COLO829 (cell line): ENCODE results near the gene PRSS2.

Experiments used
- DNase-seq: peaks from one replicate; pipeline ENCODE4 v3.0.0; 2012; ENCODE audit warnings: low spot score

PRSS2 gene

DNA sequence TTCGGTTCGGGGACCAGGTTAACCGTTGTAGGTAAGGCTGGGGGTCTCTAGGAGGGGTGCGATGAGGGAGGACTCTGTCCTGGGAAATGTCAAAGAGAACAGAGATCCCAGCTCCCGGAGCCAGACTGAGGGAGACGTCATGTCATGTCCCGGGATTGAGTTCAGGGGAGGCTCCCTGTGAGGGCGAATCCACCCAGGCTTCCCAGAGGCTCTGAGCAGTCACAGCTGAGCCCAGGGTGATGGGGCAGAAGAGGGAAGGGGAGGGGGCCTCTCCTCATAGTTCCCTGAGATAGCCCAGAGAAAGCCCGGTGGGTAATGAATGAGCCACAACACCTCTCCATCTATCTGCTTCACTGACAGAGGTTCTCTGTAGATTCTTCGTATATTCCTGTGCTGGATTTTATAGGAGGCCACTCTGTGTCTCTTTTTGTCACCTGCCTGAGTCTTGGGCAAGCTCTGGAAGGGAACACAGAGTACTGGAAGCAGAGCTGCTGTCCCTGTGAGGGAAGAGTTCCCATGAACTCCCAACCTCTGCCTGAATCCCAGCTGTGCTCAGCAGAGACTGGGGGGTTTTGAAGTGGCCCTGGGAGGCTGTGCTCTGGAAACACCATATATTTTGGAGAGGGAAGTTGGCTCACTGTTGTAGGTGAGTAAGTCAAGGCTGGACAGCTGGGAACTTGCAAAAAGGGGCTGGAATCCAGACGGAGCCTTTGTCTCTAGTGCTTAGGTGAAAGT lies 16.4 kb downstream of the PRSS2 start:
- DNase-seq: no peak

DNA sequence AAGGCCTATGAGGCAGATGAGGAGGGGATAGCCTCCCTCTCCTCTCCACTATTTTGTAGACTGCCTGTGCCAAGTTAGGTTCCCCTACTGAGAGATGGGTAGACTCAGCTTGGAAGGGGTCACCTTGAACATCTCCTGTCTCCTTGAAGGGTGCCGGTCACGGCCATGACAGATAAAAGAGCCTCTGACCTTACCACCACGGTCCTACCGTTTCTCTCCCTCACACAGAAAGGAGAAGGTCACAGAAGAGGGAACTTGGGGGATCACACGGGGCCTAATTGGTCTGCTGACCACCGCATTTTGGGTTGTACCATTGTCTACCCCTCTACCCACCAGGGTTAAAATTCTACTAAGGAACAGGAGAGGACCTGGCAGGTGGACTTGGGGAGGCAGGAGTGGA lies 17.0 kb downstream of the PRSS2 start:
- no peak for DNase-seq

DNA sequence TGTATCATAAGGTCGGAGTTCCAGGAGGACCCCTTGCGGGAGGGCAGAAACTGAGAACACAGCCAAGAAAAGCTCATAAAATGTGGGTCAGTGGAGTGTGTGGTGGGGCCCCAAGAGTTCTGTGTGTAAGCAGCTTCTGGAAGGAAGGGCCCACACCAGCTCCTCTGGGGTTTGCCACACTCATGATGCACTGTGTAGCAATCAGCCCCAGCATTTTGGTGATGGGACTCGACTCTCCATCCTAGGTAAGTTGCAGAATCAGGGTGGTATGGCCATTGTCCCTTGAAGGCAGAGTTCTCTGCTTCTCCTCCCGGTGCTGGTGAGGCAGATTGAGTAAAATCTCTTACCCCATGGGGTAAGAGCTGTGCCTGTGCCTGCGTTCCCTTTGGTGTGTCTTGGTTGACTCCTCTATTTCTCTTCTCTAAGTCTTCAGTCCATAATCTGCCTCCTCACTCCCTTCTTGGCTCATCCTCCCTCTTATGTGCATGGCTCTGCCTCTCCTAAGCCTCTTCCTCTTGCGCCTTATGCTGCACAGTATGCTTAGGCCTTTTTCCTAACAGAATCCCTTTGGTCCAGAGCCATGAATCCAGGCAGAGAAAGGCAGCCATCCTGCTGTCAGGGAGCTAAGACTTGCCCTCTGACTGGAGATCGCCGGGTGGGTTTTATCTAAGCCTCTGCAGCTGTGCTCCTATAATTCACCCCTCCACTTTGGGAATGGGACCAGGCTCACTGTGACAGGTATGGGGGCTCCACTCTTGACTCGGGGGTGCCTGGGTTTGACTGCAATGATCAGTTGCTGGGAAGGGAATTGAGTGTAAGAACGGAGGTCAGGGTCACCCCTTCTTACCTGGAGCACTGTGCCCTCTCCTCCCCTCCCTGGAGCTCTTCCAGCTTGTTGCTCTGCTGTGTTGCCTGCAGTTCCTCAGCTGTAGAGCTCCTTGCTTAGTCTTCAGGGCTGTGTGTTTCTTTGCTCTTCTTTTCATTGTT lies 17.8 kb downstream of the PRSS2 start:
- no peak for DNase-seq

DNA sequence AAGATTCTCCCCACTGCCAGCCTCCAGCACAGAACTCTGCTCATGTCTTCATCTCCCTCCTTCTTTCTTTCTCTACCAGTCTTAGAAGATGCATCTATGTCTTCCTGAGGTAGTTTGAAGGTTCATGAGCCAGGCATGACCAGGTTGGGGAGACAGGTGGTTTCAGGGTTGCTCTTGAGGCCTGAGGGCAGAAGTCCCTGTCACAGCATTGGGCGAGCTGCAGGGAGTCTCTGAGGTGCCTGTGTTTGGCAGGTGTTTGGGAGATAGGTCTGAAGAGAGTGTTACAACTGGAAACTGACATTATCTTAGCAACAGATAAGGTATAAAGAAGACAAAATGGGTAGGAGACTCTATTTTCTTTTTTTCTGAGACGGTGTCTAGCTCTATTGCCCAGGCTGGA lies 18.7 kb downstream of the PRSS2 start:
- DNase-seq: no peak

DNA sequence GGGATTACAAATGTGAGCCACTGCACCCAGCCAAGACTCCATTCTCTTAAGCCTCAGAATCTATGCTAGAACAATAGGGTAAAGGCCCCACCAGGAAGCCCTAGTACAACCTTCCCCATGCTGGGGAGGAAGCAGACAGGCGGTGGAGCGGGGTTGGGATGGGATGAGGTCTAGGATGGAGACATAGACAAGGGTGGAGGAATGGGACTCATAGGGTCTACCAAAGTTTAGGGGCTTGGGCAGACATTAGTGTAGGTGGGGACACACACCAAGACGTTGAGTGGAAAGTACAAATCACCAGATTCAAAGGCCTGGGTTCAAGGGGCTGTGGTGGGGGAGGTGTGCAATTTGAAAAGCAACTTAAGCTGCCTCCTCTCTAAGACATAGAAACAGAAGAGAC lies 19.3 kb downstream of the PRSS2 start:
- DNase-seq: no peak

DNA sequence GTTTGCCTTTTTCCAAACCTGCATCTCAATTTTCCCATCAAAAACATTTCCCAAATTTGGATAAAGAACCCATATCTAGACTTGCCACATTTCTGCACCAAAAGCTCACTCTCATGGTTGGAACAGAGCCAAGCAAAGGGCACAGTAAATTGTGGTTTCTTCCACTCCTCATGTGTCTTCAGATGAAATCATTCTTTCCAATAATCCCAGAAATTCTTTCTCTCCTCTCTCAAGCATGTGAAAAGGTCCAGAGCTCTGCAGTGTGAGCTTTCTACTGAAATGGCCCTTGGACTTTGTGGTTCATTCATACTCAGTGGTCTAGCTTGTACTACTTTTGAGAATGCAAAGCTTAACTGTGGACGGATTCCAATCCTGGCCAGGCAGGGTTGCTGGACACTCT lies 19.8 kb downstream of the PRSS2 start:
- DNase-seq: no peak

DNA sequence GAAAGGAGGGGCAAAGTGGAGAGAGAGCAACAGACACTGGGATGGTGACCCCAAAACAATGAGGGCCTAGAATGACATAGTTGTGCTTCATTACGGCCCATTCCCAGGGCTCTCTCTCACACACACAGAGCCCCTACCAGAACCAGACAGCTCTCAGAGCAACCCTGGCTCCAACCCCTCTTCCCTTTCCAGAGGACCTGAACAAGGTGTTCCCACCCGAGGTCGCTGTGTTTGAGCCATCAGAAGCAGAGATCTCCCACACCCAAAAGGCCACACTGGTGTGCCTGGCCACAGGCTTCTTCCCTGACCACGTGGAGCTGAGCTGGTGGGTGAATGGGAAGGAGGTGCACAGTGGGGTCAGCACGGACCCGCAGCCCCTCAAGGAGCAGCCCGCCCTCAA lies 20.7 kb downstream of the PRSS2 start:
- DNase-seq: no peak

DNA sequence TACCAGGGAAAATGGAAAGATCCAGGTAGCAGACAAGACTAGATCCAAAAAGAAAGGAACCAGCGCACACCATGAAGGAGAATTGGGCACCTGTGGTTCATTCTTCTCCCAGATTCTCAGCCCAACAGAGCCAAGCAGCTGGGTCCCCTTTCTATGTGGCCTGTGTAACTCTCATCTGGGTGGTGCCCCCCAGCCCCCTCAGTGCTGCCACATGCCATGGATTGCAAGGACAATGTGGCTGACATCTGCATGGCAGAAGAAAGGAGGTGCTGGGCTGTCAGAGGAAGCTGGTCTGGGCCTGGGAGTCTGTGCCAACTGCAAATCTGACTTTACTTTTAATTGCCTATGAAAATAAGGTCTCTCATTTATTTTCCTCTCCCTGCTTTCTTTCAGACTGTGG lies 21.4 kb downstream of the PRSS2 start:
- no peak for DNase-seq

DNA sequence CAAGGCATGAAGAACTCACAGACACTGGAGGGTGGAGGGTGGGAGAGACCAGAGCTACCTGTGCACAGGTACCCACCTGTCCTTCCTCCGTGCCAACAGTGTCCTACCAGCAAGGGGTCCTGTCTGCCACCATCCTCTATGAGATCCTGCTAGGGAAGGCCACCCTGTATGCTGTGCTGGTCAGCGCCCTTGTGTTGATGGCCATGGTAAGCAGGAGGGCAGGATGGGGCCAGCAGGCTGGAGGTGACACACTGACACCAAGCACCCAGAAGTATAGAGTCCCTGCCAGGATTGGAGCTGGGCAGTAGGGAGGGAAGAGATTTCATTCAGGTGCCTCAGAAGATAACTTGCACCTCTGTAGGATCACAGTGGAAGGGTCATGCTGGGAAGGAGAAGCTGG lies 21.8 kb downstream of the PRSS2 start:
- no peak for DNase-seq

DNA sequence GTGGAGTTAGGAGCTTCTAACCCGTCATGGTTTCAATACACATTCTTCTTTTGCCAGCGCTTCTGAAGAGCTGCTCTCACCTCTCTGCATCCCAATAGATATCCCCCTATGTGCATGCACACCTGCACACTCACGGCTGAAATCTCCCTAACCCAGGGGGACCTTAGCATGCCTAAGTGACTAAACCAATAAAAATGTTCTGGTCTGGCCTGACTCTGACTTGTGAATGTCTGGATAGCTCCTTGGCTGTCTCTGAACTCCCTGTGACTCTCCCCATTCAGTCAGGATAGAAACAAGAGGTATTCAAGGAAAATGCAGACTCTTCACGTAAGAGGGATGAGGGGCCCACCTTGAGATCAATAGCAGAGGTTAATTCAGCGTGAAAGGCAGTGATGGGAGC lies 22.4 kb downstream of the PRSS2 start:
- no peak for DNase-seq

DNA sequence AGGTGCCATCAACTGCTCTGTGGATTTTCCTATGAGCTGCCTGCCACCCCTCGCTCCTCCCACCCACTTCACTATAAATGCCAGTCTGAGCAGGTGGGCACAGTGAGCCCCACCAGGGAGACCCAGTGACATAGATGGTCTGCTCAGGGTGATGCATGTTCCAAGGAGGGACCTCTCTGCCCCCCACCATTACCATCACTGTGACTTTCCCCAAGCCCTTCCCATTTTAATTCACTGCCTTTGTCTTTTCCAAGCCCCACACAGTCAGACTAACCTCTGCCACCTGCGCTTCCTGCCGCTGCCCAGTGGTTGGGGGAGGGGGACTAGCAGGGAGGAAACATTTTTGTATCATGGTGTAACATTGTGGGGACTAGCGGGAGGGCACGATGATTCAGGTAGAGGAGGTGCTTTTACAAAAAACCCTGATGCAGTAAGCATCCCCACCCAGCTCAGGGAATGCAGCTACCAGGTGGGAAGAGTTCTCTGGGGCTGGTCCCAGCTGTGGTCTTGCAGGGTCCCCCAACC lies 24.6 kb downstream of the PRSS2 start:
- no peak for DNase-seq

DNA sequence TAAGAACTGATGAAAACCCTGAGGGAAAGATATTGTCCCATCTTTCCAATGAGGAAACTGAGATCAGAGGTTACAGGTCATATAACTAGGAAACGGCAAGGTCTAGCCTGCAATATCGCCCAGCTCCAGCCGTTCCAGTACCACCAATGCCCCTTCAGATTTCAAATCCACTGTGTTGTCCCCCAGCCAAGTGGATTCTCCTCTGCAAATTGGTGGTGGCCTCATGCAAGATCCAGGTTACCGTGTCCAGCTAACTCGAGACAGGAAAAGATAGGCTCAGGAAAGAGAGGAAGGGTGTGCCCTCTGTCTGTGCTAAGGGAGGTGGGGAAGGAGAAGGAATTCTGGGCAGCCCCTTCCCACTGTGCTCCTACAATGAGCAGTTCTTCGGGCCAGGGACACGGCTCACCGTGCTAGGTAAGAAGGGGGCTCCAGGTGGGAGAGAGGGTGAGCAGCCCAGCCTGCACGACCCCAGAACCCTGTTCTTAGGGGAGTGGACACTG lies 25.3 kb downstream of the PRSS2 start:
- no peak for DNase-seq

DNA sequence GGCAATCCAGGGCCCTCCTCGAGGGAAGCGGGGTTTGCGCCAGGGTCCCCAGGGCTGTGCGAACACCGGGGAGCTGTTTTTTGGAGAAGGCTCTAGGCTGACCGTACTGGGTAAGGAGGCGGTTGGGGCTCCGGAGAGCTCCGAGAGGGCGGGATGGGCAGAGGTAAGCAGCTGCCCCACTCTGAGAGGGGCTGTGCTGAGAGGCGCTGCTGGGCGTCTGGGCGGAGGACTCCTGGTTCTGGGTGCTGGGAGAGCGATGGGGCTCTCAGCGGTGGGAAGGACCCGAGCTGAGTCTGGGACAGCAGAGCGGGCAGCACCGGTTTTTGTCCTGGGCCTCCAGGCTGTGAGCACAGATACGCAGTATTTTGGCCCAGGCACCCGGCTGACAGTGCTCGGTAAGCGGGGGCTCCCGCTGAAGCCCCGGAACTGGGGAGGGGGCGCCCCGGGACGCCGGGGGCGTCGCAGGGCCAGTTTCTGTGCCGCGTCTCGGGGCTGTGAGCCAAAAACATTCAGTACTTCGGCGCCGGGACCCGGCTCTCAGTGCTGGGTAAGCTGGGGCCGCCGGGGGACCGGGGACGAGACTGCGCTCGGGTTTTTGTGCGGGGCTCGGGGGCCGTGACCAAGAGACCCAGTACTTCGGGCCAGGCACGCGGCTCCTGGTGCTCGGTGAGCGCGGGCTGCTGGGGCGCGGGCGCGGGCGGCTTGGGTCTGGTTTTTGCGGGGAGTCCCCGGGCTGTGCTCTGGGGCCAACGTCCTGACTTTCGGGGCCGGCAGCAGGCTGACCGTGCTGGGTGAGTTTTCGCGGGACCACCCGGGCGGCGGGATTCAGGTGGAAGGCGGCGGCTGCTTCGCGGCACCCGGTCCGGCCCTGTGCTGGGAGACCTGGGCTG lies 26.0 kb downstream of the PRSS2 start:
- no peak for DNase-seq

DNA sequence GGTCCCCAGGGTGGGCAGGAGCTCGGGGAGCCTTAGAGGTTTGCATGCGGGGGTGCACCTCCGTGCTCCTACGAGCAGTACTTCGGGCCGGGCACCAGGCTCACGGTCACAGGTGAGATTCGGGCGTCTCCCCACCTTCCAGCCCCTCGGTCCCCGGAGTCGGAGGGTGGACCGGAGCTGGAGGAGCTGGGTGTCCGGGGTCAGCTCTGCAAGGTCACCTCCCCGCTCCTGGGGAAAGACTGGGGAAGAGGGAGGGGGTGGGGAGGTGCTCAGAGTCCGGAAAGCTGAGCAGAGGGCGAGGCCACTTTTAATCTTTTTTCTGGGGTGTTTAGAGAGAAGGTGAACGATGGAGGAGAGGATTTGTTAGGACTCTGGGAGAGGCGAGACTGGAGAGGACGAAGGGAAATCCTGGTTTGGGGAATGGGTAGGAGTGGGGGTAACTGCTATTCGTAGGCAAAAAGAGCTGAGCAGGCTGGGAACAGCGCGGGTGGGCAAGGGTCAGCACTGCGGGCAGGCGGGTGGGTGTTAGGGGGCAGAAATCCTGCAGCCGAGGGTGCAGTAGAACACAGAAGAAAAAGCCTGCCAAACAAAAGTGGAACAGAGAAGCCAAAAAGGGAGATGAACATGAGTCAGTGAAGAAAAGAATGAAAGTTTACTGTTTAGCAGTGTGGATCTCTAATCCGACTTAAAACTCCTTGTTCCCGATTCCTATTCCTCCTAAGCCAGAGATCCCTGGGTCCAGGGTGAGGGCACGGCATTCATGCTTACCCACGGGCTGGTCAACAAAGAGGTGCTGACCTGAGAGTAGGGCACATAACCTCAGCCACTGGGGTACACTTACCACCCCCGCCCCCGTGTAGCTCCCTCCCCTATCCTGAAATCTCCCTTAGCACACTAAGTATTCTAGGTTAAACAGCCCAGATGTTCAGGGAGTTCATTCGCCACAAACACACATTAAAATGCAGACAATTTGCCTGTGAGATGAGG lies 26.9 kb downstream of the PRSS2 start:
- no peak for DNase-seq

DNA sequence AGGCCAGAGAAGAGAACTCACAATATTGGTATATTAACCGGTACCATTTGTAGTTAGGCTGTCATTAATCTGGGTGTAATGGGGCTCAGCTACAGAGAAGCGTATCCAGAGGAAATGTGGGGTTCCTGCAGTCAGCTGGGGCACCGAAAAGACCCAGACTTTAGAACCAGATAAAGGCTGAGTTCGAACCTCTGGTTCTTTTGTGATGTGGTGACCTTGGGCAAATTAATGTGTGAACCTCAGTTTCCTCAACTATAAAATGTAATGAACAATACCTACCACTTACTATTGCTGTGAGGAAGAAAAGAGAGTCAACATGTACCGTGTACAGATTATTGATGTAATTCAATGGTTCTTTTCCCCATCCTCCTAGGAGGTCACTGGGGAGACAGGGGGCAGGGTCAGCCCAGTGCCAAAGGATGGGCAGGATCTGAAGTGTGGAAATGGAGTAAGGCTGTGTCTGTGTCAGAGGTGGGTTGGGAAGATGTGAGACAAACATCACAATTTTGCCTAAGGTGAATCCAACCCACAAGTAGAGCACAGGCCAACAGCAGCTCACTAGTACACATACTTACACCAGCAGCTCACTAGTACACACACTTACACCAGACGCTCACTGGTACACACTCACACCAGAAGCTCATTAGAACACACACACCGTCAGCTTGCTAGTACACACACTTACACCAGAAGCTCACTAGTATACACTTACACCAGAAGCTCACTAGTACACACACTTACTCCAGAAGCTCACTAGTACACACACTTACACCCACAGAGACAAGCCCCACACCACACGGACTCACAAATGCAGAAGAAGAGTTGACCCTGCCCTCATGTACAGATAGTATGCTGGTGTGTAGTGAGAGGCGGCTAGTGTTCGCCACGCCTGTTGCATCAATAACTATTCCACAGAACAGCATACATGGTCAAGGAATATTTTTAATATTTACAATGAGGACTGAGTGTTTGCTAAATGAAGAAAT lies 28.0 kb downstream of the PRSS2 start:
- DNase-seq: no peak

DNA sequence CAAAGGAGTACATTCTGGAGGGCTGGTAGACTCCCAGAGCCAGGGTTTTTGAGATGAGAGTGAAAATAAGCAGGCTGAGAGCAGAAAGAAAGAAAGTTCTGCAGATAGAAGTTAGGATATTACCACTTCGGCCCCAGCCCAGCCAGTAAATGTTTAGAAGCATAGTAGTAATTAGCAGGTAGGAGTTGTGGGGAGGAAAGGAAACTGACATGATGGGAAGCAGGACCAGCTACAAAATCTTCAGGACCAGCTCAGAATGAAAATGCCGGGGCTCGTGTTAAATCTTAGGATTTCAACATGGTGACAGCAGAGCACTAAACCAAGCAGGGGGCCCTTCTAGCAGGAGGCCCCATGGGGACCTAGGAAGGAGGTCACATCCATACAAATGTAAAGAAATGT lies 28.7 kb downstream of the PRSS2 start:
- no peak for DNase-seq

DNA sequence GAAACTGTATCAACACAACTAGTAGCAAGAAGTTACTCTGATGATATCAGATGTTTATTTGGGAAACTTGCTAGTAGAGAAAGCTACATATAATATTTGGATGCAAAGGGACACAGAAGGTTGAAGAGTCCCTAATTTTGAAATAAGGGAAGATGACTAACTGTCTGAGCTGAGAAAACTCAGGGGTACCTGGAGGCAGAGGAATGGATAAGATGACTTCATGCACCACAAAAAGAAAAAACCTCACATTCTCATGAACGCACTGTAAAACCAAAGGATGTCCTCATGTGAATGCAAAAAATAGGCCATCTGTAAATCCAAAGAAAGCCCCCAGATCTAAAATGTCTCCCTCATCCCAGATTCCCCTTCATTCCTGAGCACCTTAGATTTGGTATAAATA lies 29.3 kb downstream of the PRSS2 start:
- DNase-seq: no peak

DNA sequence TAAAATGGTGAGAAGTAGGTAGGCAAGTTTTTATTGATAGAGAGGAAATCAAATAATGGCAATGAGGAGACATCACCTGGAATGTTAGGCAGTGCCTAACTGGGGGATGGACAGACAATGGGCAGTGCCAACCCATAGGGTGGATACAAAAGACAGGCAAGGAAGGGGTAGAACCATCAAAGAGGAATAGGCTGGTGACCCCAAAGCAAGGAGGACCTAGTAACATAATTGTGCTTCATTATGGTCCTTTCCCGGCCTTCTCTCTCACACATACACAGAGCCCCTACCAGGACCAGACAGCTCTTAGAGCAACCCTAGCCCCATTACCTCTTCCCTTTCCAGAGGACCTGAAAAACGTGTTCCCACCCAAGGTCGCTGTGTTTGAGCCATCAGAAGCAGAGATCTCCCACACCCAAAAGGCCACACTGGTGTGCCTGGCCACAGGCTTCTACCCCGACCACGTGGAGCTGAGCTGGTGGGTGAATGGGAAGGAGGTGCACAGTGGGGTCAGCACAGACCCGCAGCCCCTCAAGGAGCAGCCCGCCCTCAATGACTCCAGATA lies 30.0 kb downstream of the PRSS2 start:
- DNase-seq: no peak
